Pulmonary artery endothelial cell (primary cell): ENCODE measurements around the gene CFAP54. TPM values are rescaled to one million over a fixed set of nuclear protein-coding genes. Genes with fewer than 3 reads are reported as not detected.

ENCODE experiments used
- DNase-seq: peaks from one replicate; pipeline ENCODE4 v3.0.0-alpha.2; 2011; ENCODE audit warnings: low read depth, low spot score
- total RNA-seq: library from RNA; depleted of rRNA; stranded (reverse); fragments of >200 nt; gene quantifications from 2 replicates; pipeline ENCODE4 v1.2.3, GENCODE V29; 2014

The CFAP54 gene
- total RNA-seq, 1 donor from 2014 or later: 26.2 TPM

- DNase-seq: no peak
Observed at GRCh38 chr12:96880220-96880619, 390.8 kb downstream of the CFAP54 start.

- DNase-seq: no peak
Observed at GRCh38 chr12:96881608-96882007, 392.2 kb downstream of the CFAP54 start.

- peak; percentile 26 for DNase-seq
Observed at GRCh38 chr12:96882862-96883261, 393.5 kb downstream of the CFAP54 start.

GRCh38 chr12:96883571-96883970 lies 394.2 kb downstream of the CFAP54 start:
- no peak for DNase-seq

- DNase-seq: no peak
Observed at GRCh38 chr12:96886998-96887677, 397.8 kb downstream of the CFAP54 start.

- peak; percentile 47 for DNase-seq
Observed at GRCh38 chr12:96889273-96889933, 400.0 kb downstream of the CFAP54 start.

GRCh38 chr12:96890331-96890730 lies 401.0 kb downstream of the CFAP54 start:
- no peak for DNase-seq

- no peak for DNase-seq
Observed at GRCh38 chr12:96892104-96892503, 402.7 kb downstream of the CFAP54 start.

GRCh38 chr12:96897421-96897820 lies 408.0 kb downstream of the CFAP54 start:
- no peak for DNase-seq

- DNase-seq: no peak
Observed at GRCh38 chr12:96901175-96901574, 411.8 kb downstream of the CFAP54 start.

GRCh38 chr12:96902076-96902475 lies 412.7 kb downstream of the CFAP54 start:
- DNase-seq: no peak

- DNase-seq: no peak
Observed at GRCh38 chr12:96906498-96906848, 417.1 kb downstream of the CFAP54 start.

- peak; percentile 29 for DNase-seq
Observed at GRCh38 chr12:96906849-96907670, 417.7 kb downstream of the CFAP54 start, which contains the start of gene NEDD1. Gene NEDD1, plus strand, starts transcription at chr12:96907257. Its CDS starts 2,503 bp downstream, at chr12:96909760.

- no peak for DNase-seq
Observed at GRCh38 chr12:96907671-96908422, 418.5 kb downstream of the CFAP54 start.

GRCh38 chr12:96908423-96908675 lies 419.0 kb downstream of the CFAP54 start:
- no peak for DNase-seq

- no peak for DNase-seq
Observed at GRCh38 chr12:96912261-96912660, 422.9 kb downstream of the CFAP54 start.

- no peak for DNase-seq
Observed at GRCh38 chr12:96912943-96913342, 423.6 kb downstream of the CFAP54 start.

- no peak for DNase-seq
Observed at GRCh38 chr12:96919510-96920210, 430.3 kb downstream of the CFAP54 start.
